H9 (cell line): ENCODE results near the gene FGD5. TPM values are rescaled to one million over a fixed set of nuclear protein-coding genes. Genes with fewer than 3 reads are reported as not detected.
A peak's percentile ranks its signal among the peaks of the same experiment; 100 is the strongest.

Experiments used
- DNase-seq: peaks from one replicate; pipeline ENCODE4 v3.0.0-alpha.2; 2017
- H2AFZ ChIP-seq: one replicate; pipeline ENCODE4 v1.6.1; 2013; ENCODE audit warnings: mild to moderate bottlenecking, low read length, control low read depth, moderate library complexity
- H2AK5ac ChIP-seq: 2 replicates; pipeline ENCODE4 v1.6.1; 2013; ENCODE audit warnings: low read length, control low read depth, mixed read lengths; ENCODE audit not compliant: insufficient read length
- H2BK120ac ChIP-seq: one replicate; pipeline ENCODE4 v1.6.1; 2013; ENCODE audit warnings: low read depth, mild to moderate bottlenecking, low read length, control low read depth, inconsistent platforms; ENCODE audit not compliant: poor library complexity, severe bottlenecking
- H2BK12ac ChIP-seq: 2 replicates; pipeline ENCODE4 v1.6.1; 2013; ENCODE audit warnings: low read length, control low read depth, mixed read lengths, low read depth; ENCODE audit not compliant: insufficient read length
- H2BK15ac ChIP-seq: 2 replicates; pipeline ENCODE4 v1.6.1; 2013; ENCODE audit warnings: low read depth, low read length, control low read depth
- H2BK20ac ChIP-seq: one replicate; pipeline ENCODE4 v1.6.1; 2013; ENCODE audit warnings: low read depth, mild to moderate bottlenecking, low read length, control low read depth, inconsistent platforms; ENCODE audit not compliant: poor library complexity, severe bottlenecking
- H2BK5ac ChIP-seq: 2 replicates; pipeline ENCODE4 v1.6.1; 2013; ENCODE audit warnings: low read length, control low read depth, mixed read lengths; ENCODE audit not compliant: insufficient read length
- H3K14ac ChIP-seq: 2 replicates; pipeline ENCODE4 v1.6.1; 2013; ENCODE audit warnings: low read length, control low read depth; ENCODE audit not compliant: insufficient read depth
- H3K18ac ChIP-seq: 2 replicates; pipeline ENCODE4 v1.6.1; 2013; ENCODE audit warnings: low read depth, mild to moderate bottlenecking, mixed read lengths, low read length, control low read depth; ENCODE audit not compliant: insufficient read length
- H3K23ac ChIP-seq: 2 replicates; pipeline ENCODE4 v1.6.1; 2013; ENCODE audit warnings: low read length, control low read depth, mixed read lengths, low read depth; ENCODE audit not compliant: insufficient read length
- H3K23me2 ChIP-seq: 2 replicates; pipeline ENCODE4 v1.6.1; 2013; ENCODE audit warnings: low read depth, mild to moderate bottlenecking, mixed read lengths, low read length, control low read depth; ENCODE audit not compliant: insufficient read length, poor library complexity, severe bottlenecking
- H3K27ac ChIP-seq: 2 replicates; pipeline ENCODE4 v1.5.1; 2013; ENCODE audit warnings: low read length, control low read depth, mixed read lengths, low read depth; ENCODE audit not compliant: insufficient read length
- H3K27me3 ChIP-seq: 2 replicates; pipeline ENCODE4 v1.6.1; 2013; ENCODE audit warnings: low read length, control low read depth, inconsistent platforms; ENCODE audit not compliant: insufficient read depth
- H3K4ac ChIP-seq: 2 replicates; pipeline ENCODE4 v1.6.1; 2013; ENCODE audit warnings: low read depth, mild to moderate bottlenecking, control low read depth, inconsistent platforms, low read length, moderate library complexity
- H3K4me1 ChIP-seq: 2 replicates; pipeline ENCODE4 v1.6.1; 2013; ENCODE audit warnings: low read length, control low read depth, inconsistent platforms; ENCODE audit not compliant: insufficient read depth
- H3K4me2 ChIP-seq: 2 replicates; pipeline ENCODE4 v1.6.1; 2013; ENCODE audit warnings: low read length, control low read depth, mixed read lengths; ENCODE audit not compliant: insufficient read length, insufficient read depth
- H3K56ac ChIP-seq: 2 replicates; pipeline ENCODE4 v1.6.1; 2013; ENCODE audit warnings: low read depth, mild to moderate bottlenecking, mixed read lengths, low read length, control low read depth; ENCODE audit not compliant: insufficient read length
- H3K79me1 ChIP-seq: 2 replicates; pipeline ENCODE4 v1.6.1; 2013; ENCODE audit warnings: low read depth, mild to moderate bottlenecking, moderate library complexity, low read length, control low read depth, inconsistent platforms; ENCODE audit not compliant: insufficient read depth, poor library complexity, severe bottlenecking
- H3K79me2 ChIP-seq: 2 replicates; pipeline ENCODE4 v1.6.1; 2013; ENCODE audit warnings: low read length, control low read depth, inconsistent platforms; ENCODE audit not compliant: insufficient read depth
- H3K9ac ChIP-seq: 2 replicates; pipeline ENCODE4 v1.6.1; 2013; ENCODE audit warnings: low read length, control low read depth, mixed read lengths; ENCODE audit not compliant: insufficient read length; ENCODE audit errors: extremely low read depth
- H3K9me3 ChIP-seq: one replicate; pipeline ENCODE4 v1.6.1; 2013; ENCODE audit warnings: low read depth, low read length, inconsistent platforms; ENCODE audit not compliant: control insufficient read depth
- H3T11ph ChIP-seq: one replicate; pipeline ENCODE4 v1.6.1; 2013; ENCODE audit warnings: mild to moderate bottlenecking, low read length, control low read depth, inconsistent platforms
- H4K20me1 ChIP-seq: one replicate; pipeline ENCODE4 v1.6.1; 2013; ENCODE audit not compliant: control insufficient read depth, insufficient read length, insufficient read depth
- H4K5ac ChIP-seq: 2 replicates; pipeline ENCODE4 v1.6.1; 2013; ENCODE audit warnings: low read depth, mild to moderate bottlenecking, mixed read lengths, low read length, control low read depth; ENCODE audit not compliant: insufficient read length
- H4K8ac ChIP-seq: replicated peaks from 2 replicates; pipeline ENCODE4 v1.6.1; 2013; ENCODE audit warnings: low read length, control low read depth, mixed read lengths, low read depth; ENCODE audit not compliant: insufficient read length
- H4K91ac ChIP-seq: 2 replicates; pipeline ENCODE4 v1.6.1; 2013; ENCODE audit warnings: low read depth, mild to moderate bottlenecking, moderate library complexity, mixed read lengths, low read length, control low read depth; ENCODE audit not compliant: insufficient read length
- H3K27ac Mint-ChIP-seq, 3 experiments: 2 replicates in 2 of 3; 3 replicates in 1 of 3; pipeline ENCODE4 v1.8.0; 2020 to 2021; ENCODE audit warnings: mixed read lengths in 3 of 3, mild to moderate bottlenecking in 1 of 3, moderate library complexity in 1 of 3
- H3K27me3 Mint-ChIP-seq: 2 replicates; pipeline ENCODE4 v1.8.0; 2021; ENCODE audit warnings: low read depth, mild to moderate bottlenecking, moderate library complexity, mixed read lengths
- H3K36me3 Mint-ChIP-seq, 3 experiments: 2 replicates in 2 of 3; 3 replicates in 1 of 3; pipeline ENCODE4 v1.8.0; 2020 to 2021; ENCODE audit warnings: low read depth in 3 of 3, mixed read lengths in 3 of 3; ENCODE audit not compliant: insufficient read depth in 1 of 3
- H3K4me1 Mint-ChIP-seq, 2 experiments: 2 replicates each; pipeline ENCODE4 v1.8.0; 2020; ENCODE audit warnings: mixed read lengths in 2 of 2
- H3K4me3 Mint-ChIP-seq, 2 experiments: 2 replicates in 1 of 2; 3 replicates in 1 of 2; pipeline ENCODE4 v1.8.0; 2020 to 2021; ENCODE audit warnings: mild to moderate bottlenecking in 2 of 2, mixed read lengths in 2 of 2, moderate library complexity in 1 of 2
- H3K9me3 Mint-ChIP-seq, 2 experiments: 2 replicates in 1 of 2; 3 replicates in 1 of 2; pipeline ENCODE4 v1.8.0; 2020; ENCODE audit warnings: mild to moderate bottlenecking in 2 of 2, mixed read lengths in 2 of 2, moderate library complexity in 1 of 2
- CTCF ChIP-seq: fragments of 200-600 bp; sonication (generic); conservative IDR thresholded peaks from 3 replicates; pipeline ENCODE4 v1.8.0; 2021; ENCODE audit warnings: antibody characterized with exemption, mild to moderate bottlenecking
- WGBS: extraction: QIAGEN DNeasy Blood & Tissue Kit; methylation state at CpG from one replicate; pipeline ENCODE4 v1.1.7; 2013; ENCODE audit warnings: missing lambda C conversion rate, low lambda C conversion rate, mixed read lengths; ENCODE audit not compliant: insufficient read length; ENCODE audit errors: extremely low coverage; 5-methylcytosine and 5-hydroxymethylcytosine counted together
- total RNA-seq: library from RNA; stranded (reverse); gene quantifications from 2 replicates; pipeline ENCODE4 v1.2.1, GENCODE V29; 2021

The FGD5 gene
- total RNA-seq, 1 experiment from 2014 or later: 7.8 TPM

GRCh38 chr3:14845826-14846225, 27.1 kb downstream of the FGD5 start:
- Histone ChIP-seq H3K18ac (no peak overlapping the region), H2BK15ac (no peak overlapping the region), H2AFZ (no peak overlapping the region), H2BK12ac (no peak overlapping the region), H3K14ac (no peak overlapping the region), H3K23me2 (no peaks in the 10 kb centered on the region), H4K8ac (no peak overlapping the region), H3K79me2 (no peaks in the 10 kb centered on the region), H3K27ac (no peak overlapping the region), H3K9ac (no peak overlapping the region), H2BK5ac (no peak overlapping the region), H4K5ac (no peak overlapping the region), H3T11ph (no peak overlapping the region), H2AK5ac (no peak overlapping the region), H2BK120ac (no peak overlapping the region), H3K56ac (no peak overlapping the region), H3K23ac (no peak overlapping the region), H3K79me1 (no peaks in the 10 kb centered on the region), H3K4ac (no peak overlapping the region), H4K20me1 (no peaks in the 10 kb centered on the region), H3K27me3 (no peaks in the 10 kb centered on the region), H3K4me1 (peaks cover 15% of the 10 kb centered on the region; the same call in 1 of the 2 replicates), H4K91ac (no peak overlapping the region), H3K9me3 (no peaks in the 10 kb centered on the region), H2BK20ac (no peak overlapping the region), H3K4me2 (no peak overlapping the region)
- Mint-ChIP-seq H3K27ac (peak overlapping the region in 2 of 3 experiments; percentile 37 to 59; a peak in 2 of 7 replicates), H3K9me3 (no peaks in the 10 kb centered on the region), H3K36me3 (no peaks in the 10 kb centered on the region; a peak in 1 of 7 replicates), H3K27me3 (no peaks in the 10 kb centered on the region; the same call in none of the 2 replicates), H3K4me3 (no peak overlapping the region), H3K4me1 (peaks cover 44 to 48% of the 10 kb centered on the region in 2 experiments)
- no CpG with 5 or more reads among the region's 4 CpGs for WGBS
- no peak for DNase-seq
- no peak for TF ChIP-seq CTCF
